ENCODE results near the gene HMGN4. TPM values are rescaled to one million over a fixed set of nuclear protein-coding genes. Genes with fewer than 3 reads are reported as not detected.

Gene HMGN4
- total and polyA plus RNA-seq, 9 of the 15 experiments (the other 6 are each of a cell fraction or from before 2014, with no cell fraction given) = 35.4 to 134 (median 94.1) TPM

- TF ChIP-seq CHD4 (IDR thresholded peaks at IDR 0.05; ENCODE audit: insufficient read depth, insufficient replicate concordance, low read depth, low read length, poor library complexity, severe bottlenecking) = no peak
- no peak for TF ChIP-seq CHAMP1 (IDR thresholded peaks at IDR 0.05)
- no peak for TF ChIP-seq SREBF2 (CRISPR knock-in tag; IDR thresholded peaks at IDR 0.05)
- no peak for TF ChIP-seq SIRT6 (IDR thresholded peaks at IDR 0.05; ENCODE audit: low read depth, low read length)
- TF ChIP-seq CSDE1 (IDR thresholded peaks at IDR 0.05) = no peak
- TF ChIP-seq ETV6 (IDR thresholded peaks at IDR 0.05; ENCODE audit: borderline replicate concordance in 1 of 2, low read depth in 2 of 2, low read length in 1 of 2) = no peak
- no peak for TF ChIP-seq ETV6 (CRISPR knock-in tag; IDR thresholded peaks at IDR 0.05; ENCODE audit: borderline replicate concordance)
- TF ChIP-seq YY1 (IDR thresholded peaks at IDR 0.05; ENCODE audit: borderline replicate concordance in 1 of 3, control insufficient read depth in 1 of 3, extremely low read depth in 1 of 3, insufficient read depth in 3 of 3, insufficient read length in 1 of 3, insufficient replicate concordance in 2 of 3, low read depth in 1 of 3, low read length in 2 of 3) = no peak
- TF ChIP-seq ZKSCAN8 (CRISPR knock-in tag; IDR thresholded peaks at IDR 0.05) = no peak
- TF ChIP-seq, protein P1, sequence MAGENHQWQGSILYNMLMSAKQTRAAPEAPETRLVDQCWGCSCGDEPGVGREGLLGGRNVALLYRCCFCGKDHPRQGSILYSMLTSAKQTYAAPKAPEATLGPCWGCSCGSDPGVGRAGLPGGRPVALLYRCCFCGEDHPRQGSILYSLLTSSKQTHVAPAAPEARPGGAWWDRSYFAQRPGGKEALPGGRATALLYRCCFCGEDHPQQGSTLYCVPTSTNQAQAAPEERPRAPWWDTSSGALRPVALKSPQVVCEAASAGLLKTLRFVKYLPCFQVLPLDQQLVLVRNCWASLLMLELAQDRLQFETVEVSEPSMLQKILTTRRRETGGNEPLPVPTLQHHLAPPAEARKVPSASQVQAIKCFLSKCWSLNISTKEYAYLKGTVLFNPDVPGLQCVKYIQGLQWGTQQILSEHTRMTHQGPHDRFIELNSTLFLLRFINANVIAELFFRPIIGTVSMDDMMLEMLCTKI (IDR thresholded peaks at IDR 0.05; ENCODE audit: partially characterized antibody) = no peak
- TF ChIP-seq COPS2 (conservative IDR thresholded peaks at IDR 0.05) = no peak
- TF ChIP-seq PHF20 (IDR thresholded peaks at IDR 0.05; ENCODE audit: partially characterized antibody) = no peak
- no peak for TF ChIP-seq ETV5 (CRISPR knock-in tag; IDR thresholded peaks at IDR 0.05; ENCODE audit: low read depth)
- TF ChIP-seq HDAC2 (IDR thresholded peaks at IDR 0.05) = no peak
- no peak for TF ChIP-seq CBX3 (IDR thresholded peaks at IDR 0.05; ENCODE audit: borderline replicate concordance in 1 of 2, low read length in 2 of 2)
- TF ChIP-seq ZNF12 (CRISPR knock-in tag; IDR thresholded peaks at IDR 0.05) = no peak
- no peak for TF ChIP-seq BRF1 (IDR thresholded peaks at IDR 0.05; ENCODE audit: borderline replicate concordance, extremely low read depth, insufficient read length)
- TF ChIP-seq KLF13 (tag; IDR thresholded peaks at IDR 0.05; ENCODE audit: borderline replicate concordance, low read depth) = 0 out of 2 replicates have a peak, but pooled peaks have one; percentile 37
- no peak for TF ChIP-seq KHSRP (IDR thresholded peaks at IDR 0.05)
- TF ChIP-seq, protein P2, sequence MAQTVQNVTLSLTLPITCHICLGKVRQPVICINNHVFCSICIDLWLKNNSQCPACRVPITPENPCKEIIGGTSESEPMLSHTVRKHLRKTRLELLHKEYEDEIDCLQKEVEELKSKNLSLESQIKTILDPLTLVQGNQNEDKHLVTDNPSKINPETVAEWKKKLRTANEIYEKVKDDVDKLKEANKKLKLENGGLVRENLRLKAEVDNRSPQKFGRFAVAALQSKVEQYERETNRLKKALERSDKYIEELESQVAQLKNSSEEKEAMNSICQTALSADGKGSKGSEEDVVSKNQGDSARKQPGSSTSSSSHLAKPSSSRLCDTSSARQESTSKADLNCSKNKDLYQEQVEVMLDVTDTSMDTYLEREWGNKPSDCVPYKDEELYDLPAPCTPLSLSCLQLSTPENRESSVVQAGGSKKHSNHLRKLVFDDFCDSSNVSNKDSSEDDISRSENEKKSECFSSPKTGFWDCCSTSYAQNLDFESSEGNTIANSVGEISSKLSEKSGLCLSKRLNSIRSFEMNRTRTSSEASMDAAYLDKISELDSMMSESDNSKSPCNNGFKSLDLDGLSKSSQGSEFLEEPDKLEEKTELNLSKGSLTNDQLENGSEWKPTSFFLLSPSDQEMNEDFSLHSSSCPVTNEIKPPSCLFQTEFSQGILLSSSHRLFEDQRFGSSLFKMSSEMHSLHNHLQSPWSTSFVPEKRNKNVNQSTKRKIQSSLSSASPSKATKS (CRISPR knock-in tag; IDR thresholded peaks at IDR 0.05) = no peak
Observed at GRCh38 chr6:26550250-26550993, 12.3 kb downstream of the HMGN4 start (continued).

All from K562 (cell line).